Measurements from ENCODE around the gene ZRANB1.

- no peak for TF ChIP-seq YY1 (IDR thresholded peaks at IDR 0.05; ENCODE audit: insufficient read depth, insufficient read length)
- TF ChIP-seq ZNF274 (IDR thresholded peaks at IDR 0.05; ENCODE audit: low read depth, low read length) = no peak
Observed at GRCh38 chr10:125027871-125028869, 86.2 kb downstream of the ZRANB1 start.

All from NT2/D1 (cell line).